Peyer's patch (tissue), 4 donors: ENCODE measurements around the gene LDLRAP1.

Experiments
- POLR2A ChIP-seq, 2 donors: fragments of 450-650 bp; IDR thresholded peaks; one replicate each; pipeline ENCODE4 v1.5.1; 2017; ENCODE audit warnings: antibody characterized with exemption in 2 of 2, mild to moderate bottlenecking in 2 of 2, moderate library complexity in 2 of 2
- TF ChIP-seq, protein P1 (sequence below), 6 experiments: fragments of 450-650 bp in 4 of 6; fragments of 200-600 bp in 2 of 6; sonication (generic) in 1 of 6; IDR thresholded peaks; one replicate each; pipeline ENCODE4 v1.5.1; 2017 to 2019; ENCODE audit warnings: antibody characterized with exemption in 6 of 6, mild to moderate bottlenecking in 3 of 6, moderate library complexity in 1 of 6

DNA sequence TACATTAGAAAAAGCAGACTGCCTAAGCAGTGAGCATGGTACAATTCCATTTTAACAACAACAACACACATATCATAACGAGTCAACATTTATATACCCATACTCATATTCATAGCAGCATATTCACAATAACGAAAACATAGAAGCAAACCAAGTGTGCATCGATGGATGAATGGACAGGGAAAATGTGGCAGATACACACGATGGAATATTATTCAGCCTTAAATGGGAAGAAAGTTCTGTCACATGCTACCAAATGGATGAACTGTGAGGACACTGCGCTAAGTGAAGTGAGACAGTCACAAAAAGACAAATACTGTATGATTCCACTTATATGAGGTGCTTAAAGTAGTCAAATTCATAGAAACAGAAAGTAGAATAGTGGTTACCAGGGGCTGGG is 63.7 kb downstream of the LDLRAP1 start:
- TF ChIP-seq, protein P1, sequence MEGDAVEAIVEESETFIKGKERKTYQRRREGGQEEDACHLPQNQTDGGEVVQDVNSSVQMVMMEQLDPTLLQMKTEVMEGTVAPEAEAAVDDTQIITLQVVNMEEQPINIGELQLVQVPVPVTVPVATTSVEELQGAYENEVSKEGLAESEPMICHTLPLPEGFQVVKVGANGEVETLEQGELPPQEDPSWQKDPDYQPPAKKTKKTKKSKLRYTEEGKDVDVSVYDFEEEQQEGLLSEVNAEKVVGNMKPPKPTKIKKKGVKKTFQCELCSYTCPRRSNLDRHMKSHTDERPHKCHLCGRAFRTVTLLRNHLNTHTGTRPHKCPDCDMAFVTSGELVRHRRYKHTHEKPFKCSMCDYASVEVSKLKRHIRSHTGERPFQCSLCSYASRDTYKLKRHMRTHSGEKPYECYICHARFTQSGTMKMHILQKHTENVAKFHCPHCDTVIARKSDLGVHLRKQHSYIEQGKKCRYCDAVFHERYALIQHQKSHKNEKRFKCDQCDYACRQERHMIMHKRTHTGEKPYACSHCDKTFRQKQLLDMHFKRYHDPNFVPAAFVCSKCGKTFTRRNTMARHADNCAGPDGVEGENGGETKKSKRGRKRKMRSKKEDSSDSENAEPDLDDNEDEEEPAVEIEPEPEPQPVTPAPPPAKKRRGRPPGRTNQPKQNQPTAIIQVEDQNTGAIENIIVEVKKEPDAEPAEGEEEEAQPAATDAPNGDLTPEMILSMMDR (IDR thresholded peaks at IDR 0.05), result no peak
- no peak for TF ChIP-seq POLR2A (IDR thresholded peaks at IDR 0.05)
